H1 (cell line): ENCODE data around the gene MBLAC1. TPM values are rescaled to one million over a fixed set of nuclear protein-coding genes. Genes with fewer than 3 reads are reported as not detected.

Experiments used
- BACH1 ChIP-seq: IDR thresholded peaks from 2 replicates; pipeline ENCODE4 v1.6.1; 2012; ENCODE audit warnings: low read length, improper control_type of control experiment
- CBX5 ChIP-seq: fragments of 300-800, 300-1000 bp; sonication (generic); IDR thresholded peaks from 2 replicates; pipeline ENCODE4 v1.7.1; 2016; ENCODE audit warnings: antibody characterized with exemption, low read length, low read depth
- CBX8 ChIP-seq: fragments of 300-800, 300-1000 bp; sonication (generic); IDR thresholded peaks from 2 replicates; pipeline ENCODE4 v1.7.1; 2016; ENCODE audit warnings: low read depth, low read length, borderline replicate concordance
- EP300 ChIP-seq, 2 experiments: IDR thresholded peaks; 1 replicate in 1 of 2; 2 replicates in 1 of 2; pipeline ENCODE4 v1.6.1; 2011 to 2012; ENCODE audit warnings: low read depth in 2 of 2, low read length in 2 of 2, mild to moderate bottlenecking in 2 of 2, borderline replicate concordance in 1 of 2, inconsistent platforms in 1 of 2, moderate library complexity in 1 of 2
- POLR2AphosphoS5 ChIP-seq: IDR thresholded peaks from 2 replicates; pipeline ENCODE4 v1.6.1; 2011; ENCODE audit warnings: low read depth, low read length
- POU5F1 ChIP-seq: IDR thresholded peaks from 2 replicates; pipeline ENCODE4 v1.6.1; 2011; ENCODE audit warnings: low read depth, mild to moderate bottlenecking, low read length, moderate library complexity
- RAD21 ChIP-seq, 2 experiments: IDR thresholded peaks in 1 of 2; conservative IDR thresholded peaks in 1 of 2; 2 replicates each; pipeline ENCODE4 v1.6.1; 2011; ENCODE audit warnings: low read depth in 2 of 2, low read length in 2 of 2, improper control_type of control experiment in 1 of 2, inconsistent platforms in 1 of 2, mild to moderate bottlenecking in 1 of 2, moderate library complexity in 1 of 2
- RXRA ChIP-seq: IDR thresholded peaks from 2 replicates; pipeline ENCODE4 v1.6.1; 2011; ENCODE audit warnings: low read depth, mild to moderate bottlenecking, low read length, moderate library complexity; ENCODE audit not compliant: insufficient read depth
- SUZ12 ChIP-seq: fragments of 200-600 bp; sonication (generic); IDR thresholded peaks from 2 replicates; pipeline ENCODE4 v1.6.1; 2012; ENCODE audit warnings: mild to moderate bottlenecking, inconsistent platforms, low read length, moderate library complexity, mixed read lengths
- polyA plus RNA-seq, 7 experiments: library from polyadenylated mRNA; depleted of rRNA in 3 of 7; stranded (reverse) in 5 of 7; unstranded in 2 of 7; fragments of >200 nt in 5 of 7; fragments of 200-250 nt in 2 of 7; gene quantifications; 1 replicate in 5 of 7; 2 replicates in 1 of 7; 4 replicates in 1 of 7; pipeline versions ENCODE4 v1.2.1 to v1.2.3, GENCODE V29; 2011 to 2013; ENCODE audit warnings: missing spikeins in 2 of 7, mixed read lengths in 2 of 7
- total RNA-seq: library from RNA; stranded (reverse); fragmentation: NEBNext Ultra II Directional; extraction: Animal tissue kit (Norgen Biotek cat#: 25700); gene quantifications from 2 replicates; pipeline ENCODE4 v1.2.1, GENCODE V29; 2021
- TF ChIP-seq, protein P1 (sequence below): fragments of 300-600 bp; sonication (generic); IDR thresholded peaks from 2 replicates; pipeline ENCODE4 v1.7.1; 2012; ENCODE audit warnings: low read length, moderate library complexity, mild to moderate bottlenecking, inconsistent platforms; ENCODE audit not compliant: insufficient replicate concordance

MBLAC1 gene
- total and polyA plus RNA-seq, 2 of the 8 experiments (the other 6 are each of a cell fraction or from before 2014, with no cell fraction given): 1.00 to 1.7 TPM

DNA sequence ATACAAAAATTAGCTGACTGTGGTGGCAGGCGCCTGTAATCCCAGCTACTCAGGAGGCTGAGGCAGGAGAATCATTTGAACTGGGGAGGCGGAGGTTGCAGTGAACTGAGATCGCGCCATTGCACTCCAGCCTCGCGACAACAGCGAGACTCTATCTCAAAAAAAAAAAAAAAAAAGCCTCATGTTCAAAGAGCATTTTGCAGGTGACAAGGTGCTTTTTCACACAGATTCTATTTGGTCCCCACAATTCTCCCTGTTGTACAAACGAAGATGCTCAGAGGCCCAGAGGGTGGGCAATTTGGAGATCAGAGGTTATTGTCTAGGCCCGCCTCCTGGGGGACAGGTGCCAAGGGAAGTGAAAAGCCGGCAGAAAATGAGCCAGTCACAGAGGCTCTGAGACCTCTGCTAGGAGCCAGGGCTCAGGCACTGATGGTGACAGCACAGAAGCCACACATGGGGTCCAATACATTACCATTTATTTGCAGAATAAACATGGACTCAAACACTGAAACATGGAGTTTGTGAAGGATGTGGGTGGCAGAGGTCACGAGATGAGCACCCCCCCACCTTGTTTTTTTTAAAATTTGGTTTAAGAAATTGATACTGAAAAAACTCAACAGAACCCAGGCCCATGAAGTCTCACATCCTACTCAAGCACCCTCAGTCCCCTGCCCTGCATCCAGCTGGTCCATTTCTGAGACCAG, 42.5 kb downstream of the MBLAC1 start (continued):
- TF ChIP-seq, protein P1, sequence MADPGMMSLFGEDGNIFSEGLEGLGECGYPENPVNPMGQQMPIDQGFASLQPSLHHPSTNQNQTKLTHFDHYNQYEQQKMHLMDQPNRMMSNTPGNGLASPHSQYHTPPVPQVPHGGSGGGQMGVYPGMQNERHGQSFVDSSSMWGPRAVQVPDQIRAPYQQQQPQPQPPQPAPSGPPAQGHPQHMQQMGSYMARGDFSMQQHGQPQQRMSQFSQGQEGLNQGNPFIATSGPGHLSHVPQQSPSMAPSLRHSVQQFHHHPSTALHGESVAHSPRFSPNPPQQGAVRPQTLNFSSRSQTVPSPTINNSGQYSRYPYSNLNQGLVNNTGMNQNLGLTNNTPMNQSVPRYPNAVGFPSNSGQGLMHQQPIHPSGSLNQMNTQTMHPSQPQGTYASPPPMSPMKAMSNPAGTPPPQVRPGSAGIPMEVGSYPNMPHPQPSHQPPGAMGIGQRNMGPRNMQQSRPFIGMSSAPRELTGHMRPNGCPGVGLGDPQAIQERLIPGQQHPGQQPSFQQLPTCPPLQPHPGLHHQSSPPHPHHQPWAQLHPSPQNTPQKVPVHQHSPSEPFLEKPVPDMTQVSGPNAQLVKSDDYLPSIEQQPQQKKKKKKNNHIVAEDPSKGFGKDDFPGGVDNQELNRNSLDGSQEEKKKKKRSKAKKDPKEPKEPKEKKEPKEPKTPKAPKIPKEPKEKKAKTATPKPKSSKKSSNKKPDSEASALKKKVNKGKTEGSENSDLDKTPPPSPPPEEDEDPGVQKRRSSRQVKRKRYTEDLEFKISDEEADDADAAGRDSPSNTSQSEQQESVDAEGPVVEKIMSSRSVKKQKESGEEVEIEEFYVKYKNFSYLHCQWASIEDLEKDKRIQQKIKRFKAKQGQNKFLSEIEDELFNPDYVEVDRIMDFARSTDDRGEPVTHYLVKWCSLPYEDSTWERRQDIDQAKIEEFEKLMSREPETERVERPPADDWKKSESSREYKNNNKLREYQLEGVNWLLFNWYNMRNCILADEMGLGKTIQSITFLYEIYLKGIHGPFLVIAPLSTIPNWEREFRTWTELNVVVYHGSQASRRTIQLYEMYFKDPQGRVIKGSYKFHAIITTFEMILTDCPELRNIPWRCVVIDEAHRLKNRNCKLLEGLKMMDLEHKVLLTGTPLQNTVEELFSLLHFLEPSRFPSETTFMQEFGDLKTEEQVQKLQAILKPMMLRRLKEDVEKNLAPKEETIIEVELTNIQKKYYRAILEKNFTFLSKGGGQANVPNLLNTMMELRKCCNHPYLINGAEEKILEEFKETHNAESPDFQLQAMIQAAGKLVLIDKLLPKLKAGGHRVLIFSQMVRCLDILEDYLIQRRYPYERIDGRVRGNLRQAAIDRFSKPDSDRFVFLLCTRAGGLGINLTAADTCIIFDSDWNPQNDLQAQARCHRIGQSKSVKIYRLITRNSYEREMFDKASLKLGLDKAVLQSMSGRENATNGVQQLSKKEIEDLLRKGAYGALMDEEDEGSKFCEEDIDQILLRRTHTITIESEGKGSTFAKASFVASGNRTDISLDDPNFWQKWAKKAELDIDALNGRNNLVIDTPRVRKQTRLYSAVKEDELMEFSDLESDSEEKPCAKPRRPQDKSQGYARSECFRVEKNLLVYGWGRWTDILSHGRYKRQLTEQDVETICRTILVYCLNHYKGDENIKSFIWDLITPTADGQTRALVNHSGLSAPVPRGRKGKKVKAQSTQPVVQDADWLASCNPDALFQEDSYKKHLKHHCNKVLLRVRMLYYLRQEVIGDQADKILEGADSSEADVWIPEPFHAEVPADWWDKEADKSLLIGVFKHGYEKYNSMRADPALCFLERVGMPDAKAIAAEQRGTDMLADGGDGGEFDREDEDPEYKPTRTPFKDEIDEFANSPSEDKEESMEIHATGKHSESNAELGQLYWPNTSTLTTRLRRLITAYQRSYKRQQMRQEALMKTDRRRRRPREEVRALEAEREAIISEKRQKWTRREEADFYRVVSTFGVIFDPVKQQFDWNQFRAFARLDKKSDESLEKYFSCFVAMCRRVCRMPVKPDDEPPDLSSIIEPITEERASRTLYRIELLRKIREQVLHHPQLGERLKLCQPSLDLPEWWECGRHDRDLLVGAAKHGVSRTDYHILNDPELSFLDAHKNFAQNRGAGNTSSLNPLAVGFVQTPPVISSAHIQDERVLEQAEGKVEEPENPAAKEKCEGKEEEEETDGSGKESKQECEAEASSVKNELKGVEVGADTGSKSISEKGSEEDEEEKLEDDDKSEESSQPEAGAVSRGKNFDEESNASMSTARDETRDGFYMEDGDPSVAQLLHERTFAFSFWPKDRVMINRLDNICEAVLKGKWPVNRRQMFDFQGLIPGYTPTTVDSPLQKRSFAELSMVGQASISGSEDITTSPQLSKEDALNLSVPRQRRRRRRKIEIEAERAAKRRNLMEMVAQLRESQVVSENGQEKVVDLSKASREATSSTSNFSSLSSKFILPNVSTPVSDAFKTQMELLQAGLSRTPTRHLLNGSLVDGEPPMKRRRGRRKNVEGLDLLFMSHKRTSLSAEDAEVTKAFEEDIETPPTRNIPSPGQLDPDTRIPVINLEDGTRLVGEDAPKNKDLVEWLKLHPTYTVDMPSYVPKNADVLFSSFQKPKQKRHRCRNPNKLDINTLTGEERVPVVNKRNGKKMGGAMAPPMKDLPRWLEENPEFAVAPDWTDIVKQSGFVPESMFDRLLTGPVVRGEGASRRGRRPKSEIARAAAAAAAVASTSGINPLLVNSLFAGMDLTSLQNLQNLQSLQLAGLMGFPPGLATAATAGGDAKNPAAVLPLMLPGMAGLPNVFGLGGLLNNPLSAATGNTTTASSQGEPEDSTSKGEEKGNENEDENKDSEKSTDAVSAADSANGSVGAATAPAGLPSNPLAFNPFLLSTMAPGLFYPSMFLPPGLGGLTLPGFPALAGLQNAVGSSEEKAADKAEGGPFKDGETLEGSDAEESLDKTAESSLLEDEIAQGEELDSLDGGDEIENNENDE: no peak
- TF ChIP-seq POU5F1 (no peak), SUZ12 (no peak), CBX8 (no peak), POLR2AphosphoS5 (no peak), RXRA (no peak), EP300 (IDR thresholded peaks at IDR 0.05; ENCODE audit: borderline replicate concordance in 1 of 2, low read depth in 2 of 2, low read length in 2 of 2) (no peak), BACH1 (no peak), CBX5 (no peak), RAD21 (IDR thresholded peaks at IDR 0.05 in 1 of 2, conservative IDR thresholded peaks at IDR 0.05 in 1 of 2; ENCODE audit: low read depth in 2 of 2, low read length in 2 of 2) (no peak)
